GM12864 (cell line): ENCODE data around the gene TBCK.

Source experiments
- DNase-seq: peaks from one replicate; pipeline ENCODE4 v3.0.0-alpha.2; 2011; ENCODE audit warnings: low read depth
- H3K4me3 ChIP-seq: 2 replicates; pipeline ENCODE4 v1.5.1; 2011; ENCODE audit warnings: mild to moderate bottlenecking, low read depth, low read length, control low read depth
- CTCF ChIP-seq: IDR thresholded peaks from 2 replicates; pipeline ENCODE4 v1.5.1; 2011; ENCODE audit warnings: low read depth, mild to moderate bottlenecking, moderate library complexity, low read length, control low read depth, inconsistent platforms; ENCODE audit errors: missing control alignments

The TBCK gene

DNA sequence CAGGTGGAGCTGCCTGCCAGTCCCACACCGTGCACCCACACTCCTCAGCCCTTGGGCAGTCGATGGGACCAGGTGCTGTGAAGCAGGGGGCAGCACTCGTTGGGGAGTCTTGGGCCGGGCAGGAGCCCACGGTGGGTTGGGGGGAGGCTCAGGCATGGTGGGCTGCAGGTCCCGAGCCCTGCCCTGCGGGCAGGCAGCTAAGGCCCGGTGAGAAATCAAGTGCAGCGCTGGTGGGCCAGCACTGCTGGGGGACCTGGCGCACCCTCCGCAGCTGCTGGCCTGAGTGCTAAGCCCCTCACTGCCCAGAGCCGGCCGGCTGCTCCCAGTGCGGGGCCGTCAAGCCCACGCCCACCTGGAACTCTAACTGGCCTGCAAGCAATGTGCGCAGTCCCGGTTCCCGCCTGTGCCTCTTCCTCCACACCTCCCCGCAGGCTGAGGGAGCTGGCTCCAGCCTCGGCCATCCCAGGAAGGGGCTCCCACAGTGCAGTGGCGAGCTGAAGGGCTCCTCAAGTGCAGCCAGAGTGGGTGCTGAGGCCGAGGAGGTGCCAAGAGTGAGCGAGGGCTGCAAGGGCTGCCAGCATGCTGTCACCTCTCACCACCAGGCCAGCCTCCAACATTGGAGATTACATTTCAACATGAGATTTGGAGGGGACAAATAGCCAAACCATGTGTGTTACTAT is 223.5 kb downstream of the TBCK start:
- TF ChIP-seq CTCF, result no peak
- H3K4me3 ChIP-seq, result no peak overlapping the region

DNA sequence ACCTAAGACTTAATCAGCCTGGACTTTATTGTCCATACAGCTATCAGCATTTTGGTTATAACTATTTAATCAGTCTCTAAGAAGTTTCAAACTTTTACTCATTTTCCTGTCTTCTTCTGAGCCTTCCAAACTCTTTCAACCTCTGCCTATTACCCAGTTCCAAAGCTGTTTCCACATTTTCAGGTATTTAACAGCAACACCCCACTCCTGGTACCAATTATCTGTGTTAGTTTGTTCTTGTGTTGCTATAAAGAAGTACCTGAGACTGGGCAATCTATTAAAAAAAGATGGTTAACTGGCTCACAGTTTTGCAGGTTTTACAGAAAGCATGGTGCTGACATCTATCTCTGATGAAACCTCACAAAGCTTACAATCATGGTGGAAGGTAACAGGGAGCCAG is 225.2 kb downstream of the TBCK start:
- H3K4me3 ChIP-seq, result no peak overlapping the region
- TF ChIP-seq CTCF, result no peak

More for the DNA sequence above, 223.5 kb downstream of the TBCK start:
- no peak for DNase-seq

DNA sequence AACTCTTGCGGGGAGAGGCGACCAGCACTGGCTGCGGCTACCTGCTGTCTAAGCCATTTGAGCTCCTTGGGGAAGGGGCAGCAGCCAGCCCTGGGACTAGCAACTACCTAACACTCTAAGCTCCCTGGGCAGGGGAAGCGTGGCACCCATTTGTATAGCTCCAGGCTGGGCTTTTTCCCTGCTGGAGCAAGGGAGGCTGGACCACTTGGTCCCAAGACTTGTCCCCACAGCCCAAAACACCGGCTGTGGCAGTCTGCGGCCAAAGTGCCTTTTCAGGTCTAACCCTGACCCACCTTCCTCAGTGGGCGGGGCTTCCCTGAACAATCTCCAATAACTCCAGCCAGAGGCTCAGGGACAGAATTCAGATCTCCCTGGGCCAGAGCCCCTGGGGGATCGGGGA is 232.9 kb downstream of the TBCK start:
- no peak overlapping the region for H3K4me3 ChIP-seq
- DNase-seq, result no peak
- TF ChIP-seq CTCF, result no peak

More for the DNA sequence above, 225.2 kb downstream of the TBCK start:
- DNase-seq, result no peak

DNA sequence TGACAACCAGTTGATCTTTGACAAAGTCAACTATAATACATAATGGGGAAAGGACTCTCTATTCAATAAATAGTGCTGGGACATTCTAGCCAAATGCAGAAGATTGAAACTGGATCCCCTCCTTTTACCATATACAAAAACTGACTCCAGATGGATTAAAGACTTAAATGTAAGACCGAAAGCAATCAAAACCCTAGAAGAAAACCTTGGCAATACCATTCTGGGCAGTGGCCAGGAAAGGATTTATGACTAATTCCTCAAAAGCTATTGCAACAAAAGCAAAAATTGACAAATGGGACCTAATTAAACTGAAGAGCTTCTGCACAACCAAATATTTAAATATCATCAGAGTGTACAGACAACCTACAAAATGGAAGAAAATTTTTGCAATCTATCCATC is 235.6 kb downstream of the TBCK start:
- no peak overlapping the region for H3K4me3 ChIP-seq
- DNase-seq, result no peak
- TF ChIP-seq CTCF, result no peak

DNA sequence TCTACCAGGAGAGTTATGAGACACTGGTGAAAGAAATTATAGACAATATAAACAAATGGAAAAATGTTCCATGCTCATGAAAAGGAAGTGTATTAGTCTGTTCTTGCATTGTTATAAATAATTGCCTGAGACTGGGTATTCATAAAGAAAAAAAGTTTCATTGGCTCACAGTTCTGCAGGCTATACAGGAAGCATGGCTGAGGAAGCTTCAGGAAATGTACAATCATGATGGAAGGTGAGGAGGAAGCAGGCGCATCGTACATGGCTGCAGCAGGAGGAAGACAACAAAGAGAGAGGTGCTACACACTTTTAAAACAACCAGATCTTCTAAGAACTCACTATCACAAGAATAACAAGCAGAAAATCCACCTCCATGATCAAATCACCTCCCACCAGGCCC is 236.4 kb downstream of the TBCK start:
- TF ChIP-seq CTCF, result no peak
- H3K4me3 ChIP-seq, result no peak overlapping the region
- DNase-seq, result no peak

DNA sequence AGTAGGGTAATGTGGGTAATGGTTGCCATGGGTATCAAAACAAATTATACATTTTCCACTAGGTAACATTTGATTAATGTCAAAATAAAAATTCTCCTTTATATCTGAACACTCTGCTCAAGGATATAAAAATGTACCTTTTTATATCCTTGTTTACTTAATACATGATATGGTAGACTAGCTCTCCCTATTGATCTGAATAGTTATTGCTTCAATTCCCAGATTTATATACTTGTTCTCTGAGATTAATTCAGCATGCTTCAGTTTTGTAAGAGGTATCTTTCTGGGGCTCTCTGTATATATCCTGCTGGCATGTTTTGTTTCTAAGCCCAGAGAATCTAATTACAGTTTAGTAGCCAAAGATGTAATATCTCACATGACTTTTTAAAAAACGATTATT is 251.0 kb downstream of the TBCK start:
- no peak for TF ChIP-seq CTCF
- H3K4me3 ChIP-seq, result no peak overlapping the region
- DNase-seq, result no peak

GRCh38 chr4:106063009-106063408 is 253.0 kb downstream of the TBCK start:
- no peak for DNase-seq
- no peak for TF ChIP-seq CTCF

More at GRCh38 chr4:106063009-106063408, 253.0 kb downstream of the TBCK start:
- H3K4me3 ChIP-seq, result no peak overlapping the region
